HepG2 (cell line): ENCODE data around the gene ZNF503. TPM values are rescaled to one million over a fixed set of nuclear protein-coding genes. Genes with fewer than 3 reads are reported as not detected.

Experiments used
- BRD4 ChIP-seq: sonication (generic); formaldehyde crosslinking; IDR thresholded peaks from 2 replicates; pipeline ENCODE4 v1.4.0; 2020; ENCODE audit warnings: missing genetic modification reagents
- CREM ChIP-seq, 2 experiments: sonication (generic) in 1 of 2; formaldehyde crosslinking in 1 of 2; IDR thresholded peaks; 2 replicates each; pipeline versions ENCODE4 v1.4.0 to v1.6.1; 2016 to 2020; ENCODE audit warnings: antibody characterized with exemption in 1 of 2, mild to moderate bottlenecking in 1 of 2, missing genetic modification reagents in 1 of 2
- E2F5 ChIP-seq: sonication (generic); formaldehyde crosslinking; conservative IDR thresholded peaks from 2 replicates; pipeline ENCODE4 v1.4.0; 2020; ENCODE audit warnings: missing genetic modification reagents
- ETV5 ChIP-seq: IDR thresholded peaks from 2 replicates; pipeline ENCODE4 v1.6.1; 2018; ENCODE audit warnings: missing biosample characterization, missing genetic modification reagents, inconsistent platforms, borderline replicate concordance
- KLF9 ChIP-seq: IDR thresholded peaks from 2 replicates; pipeline ENCODE4 v1.6.1; 2016; ENCODE audit warnings: low read depth
- NFKBIZ ChIP-seq: IDR thresholded peaks from 2 replicates; pipeline ENCODE4 v1.6.1; 2018; ENCODE audit warnings: missing genetic modification reagents, missing compliant biosample characterization
- PAF1 ChIP-seq: IDR thresholded peaks from 2 replicates; pipeline ENCODE4 v1.6.1; 2016; ENCODE audit warnings: missing genetic modification reagents, missing compliant biosample characterization
- RBM22 ChIP-seq: fragments of 200-400 bp; formaldehyde crosslinking; optimal IDR thresholded peaks from 2 replicates; pipeline ENCODE3; 2017; ENCODE audit warnings: mild to moderate bottlenecking, low read length, moderate library complexity
- REPIN1 ChIP-seq: sonication (generic); formaldehyde crosslinking; IDR thresholded peaks from 2 replicates; pipeline ENCODE4 v1.8.0; 2022; ENCODE audit warnings: missing genetic modification reagents, low read depth, mild to moderate bottlenecking, borderline replicate concordance
- RFX5 ChIP-seq: IDR thresholded peaks from 2 replicates; pipeline ENCODE4 v1.6.1; 2011; ENCODE audit warnings: low read depth, low read length, improper control_type of control experiment
- TCF7L2 ChIP-seq: IDR thresholded peaks from 2 replicates; pipeline ENCODE4 v1.6.1; 2011; ENCODE audit warnings: mild to moderate bottlenecking, low read depth, low read length, moderate library complexity
- TRIM22 ChIP-seq: fragments of 450-650 bp; IDR thresholded peaks from 2 replicates; pipeline ENCODE4 v1.6.1; 2017
- ZBTB7A ChIP-seq: sonication (generic); formaldehyde crosslinking; IDR thresholded peaks from 2 replicates; pipeline ENCODE4 v1.8.0; 2022; ENCODE audit warnings: mild to moderate bottlenecking, missing genetic modification reagents
- ZFX ChIP-seq: sonication (generic); formaldehyde crosslinking; IDR thresholded peaks from 2 replicates; pipeline ENCODE4 v1.4.0; 2020; ENCODE audit warnings: mild to moderate bottlenecking, low read depth, missing genetic modification reagents, moderate library complexity
- ZNF468 ChIP-seq: sonication (generic); formaldehyde crosslinking; IDR thresholded peaks from 2 replicates; pipeline ENCODE4 v1.8.0; 2022; ENCODE audit warnings: mild to moderate bottlenecking, moderate library complexity, missing genetic modification reagents
- ZNF746 ChIP-seq: sonication (generic); formaldehyde crosslinking; IDR thresholded peaks from 2 replicates; pipeline ENCODE4 v1.8.0; 2022; ENCODE audit warnings: mild to moderate bottlenecking, missing genetic modification reagents
- polyA plus RNA-seq, 8 experiments: library from polyadenylated mRNA; depleted of rRNA in 3 of 8; stranded (reverse) in 7 of 8; unstranded in 1 of 8; fragments of >200 nt; fragmentation: Illumina TruSeq in 4 of 8; extraction: Trizol in 4 of 8; gene quantifications; 2 replicates each; pipeline versions ENCODE4 v1.2.1 to v1.2.3, GENCODE V29; 2011 to 2016; ENCODE audit warnings: low read depth in 4 of 8, missing spikeins in 1 of 8, mixed read lengths in 1 of 8; ENCODE audit not compliant: insufficient read depth in 1 of 8
- total RNA-seq, 5 experiments: library from RNA; depleted of rRNA; stranded (reverse); fragments of >200 nt; fragmentation: Illumina TruSeq; extraction: Trizol; gene quantifications; 2 replicates each; pipeline ENCODE4 v1.2.3, GENCODE V29; 2016; ENCODE audit warnings: low read depth in 1 of 5
- TF ChIP-seq, protein P1 (sequence below): sonication (generic); formaldehyde crosslinking; IDR thresholded peaks from 2 replicates; pipeline ENCODE4 v1.4.0; 2020; ENCODE audit warnings: missing genetic modification reagents
- TF ChIP-seq, protein P2 (sequence below): sonication (generic); formaldehyde crosslinking; IDR thresholded peaks from 2 replicates; pipeline ENCODE4 v1.9.0; 2021; ENCODE audit warnings: missing genetic modification reagents, mild to moderate bottlenecking, borderline replicate concordance
- TF ChIP-seq, protein P3 (sequence below): IDR thresholded peaks from 2 replicates; pipeline ENCODE4 v1.6.1; 2016; ENCODE audit warnings: control low read depth
- TF ChIP-seq, protein P4 (sequence below): IDR thresholded peaks from 2 replicates; pipeline ENCODE4 v1.6.1; 2016; ENCODE audit warnings: mild to moderate bottlenecking

Gene ZNF503
- total and polyA plus RNA-seq, 2 of the 13 experiments (the other 11 are each of a cell fraction or from before 2014, with no cell fraction given), result 2.7 to 8.3 TPM

GRCh38 chr10:75398692-75399460 lies 2.7 kb downstream of the ZNF503 start (continued):
- peak; percentile 90 for TF ChIP-seq RBM22
- TF ChIP-seq ZNF746, result no peak
- TF ChIP-seq CREM (IDR thresholded peaks at IDR 0.05), result no peak
- TF ChIP-seq CREM (CRISPR knock-in tag; IDR thresholded peaks at IDR 0.05), result no peak
- TF ChIP-seq, protein P1, sequence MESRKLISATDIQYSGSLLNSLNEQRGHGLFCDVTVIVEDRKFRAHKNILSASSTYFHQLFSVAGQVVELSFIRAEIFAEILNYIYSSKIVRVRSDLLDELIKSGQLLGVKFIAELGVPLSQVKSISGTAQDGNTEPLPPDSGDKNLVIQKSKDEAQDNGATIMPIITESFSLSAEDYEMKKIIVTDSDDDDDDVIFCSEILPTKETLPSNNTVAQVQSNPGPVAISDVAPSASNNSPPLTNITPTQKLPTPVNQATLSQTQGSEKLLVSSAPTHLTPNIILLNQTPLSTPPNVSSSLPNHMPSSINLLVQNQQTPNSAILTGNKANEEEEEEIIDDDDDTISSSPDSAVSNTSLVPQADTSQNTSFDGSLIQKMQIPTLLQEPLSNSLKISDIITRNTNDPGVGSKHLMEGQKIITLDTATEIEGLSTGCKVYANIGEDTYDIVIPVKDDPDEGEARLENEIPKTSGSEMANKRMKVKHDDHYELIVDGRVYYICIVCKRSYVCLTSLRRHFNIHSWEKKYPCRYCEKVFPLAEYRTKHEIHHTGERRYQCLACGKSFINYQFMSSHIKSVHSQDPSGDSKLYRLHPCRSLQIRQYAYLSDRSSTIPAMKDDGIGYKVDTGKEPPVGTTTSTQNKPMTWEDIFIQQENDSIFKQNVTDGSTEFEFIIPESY (CRISPR knock-in tag), result peak; percentile 91
- TF ChIP-seq, protein P2, sequence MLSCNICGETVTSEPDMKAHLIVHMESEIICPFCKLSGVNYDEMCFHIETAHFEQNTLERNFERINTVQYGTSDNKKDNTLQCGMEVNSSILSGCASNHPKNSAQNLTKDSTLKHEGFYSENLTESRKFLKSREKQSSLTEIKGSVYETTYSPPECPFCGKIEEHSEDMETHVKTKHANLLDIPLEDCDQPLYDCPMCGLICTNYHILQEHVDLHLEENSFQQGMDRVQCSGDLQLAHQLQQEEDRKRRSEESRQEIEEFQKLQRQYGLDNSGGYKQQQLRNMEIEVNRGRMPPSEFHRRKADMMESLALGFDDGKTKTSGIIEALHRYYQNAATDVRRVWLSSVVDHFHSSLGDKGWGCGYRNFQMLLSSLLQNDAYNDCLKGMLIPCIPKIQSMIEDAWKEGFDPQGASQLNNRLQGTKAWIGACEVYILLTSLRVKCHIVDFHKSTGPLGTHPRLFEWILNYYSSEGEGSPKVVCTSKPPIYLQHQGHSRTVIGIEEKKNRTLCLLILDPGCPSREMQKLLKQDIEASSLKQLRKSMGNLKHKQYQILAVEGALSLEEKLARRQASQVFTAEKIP (CRISPR knock-in tag), result no peak
- TF ChIP-seq ZNF468 (CRISPR knock-in tag), result 0 out of 2 replicates have a peak, but pooled peaks have one; percentile 37
- TF ChIP-seq, protein P3, sequence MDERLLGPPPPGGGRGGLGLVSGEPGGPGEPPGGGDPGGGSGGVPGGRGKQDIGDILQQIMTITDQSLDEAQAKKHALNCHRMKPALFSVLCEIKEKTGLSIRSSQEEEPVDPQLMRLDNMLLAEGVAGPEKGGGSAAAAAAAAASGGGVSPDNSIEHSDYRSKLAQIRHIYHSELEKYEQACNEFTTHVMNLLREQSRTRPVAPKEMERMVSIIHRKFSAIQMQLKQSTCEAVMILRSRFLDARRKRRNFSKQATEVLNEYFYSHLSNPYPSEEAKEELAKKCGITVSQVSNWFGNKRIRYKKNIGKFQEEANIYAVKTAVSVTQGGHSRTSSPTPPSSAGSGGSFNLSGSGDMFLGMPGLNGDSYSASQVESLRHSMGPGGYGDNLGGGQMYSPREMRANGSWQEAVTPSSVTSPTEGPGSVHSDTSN (CRISPR knock-in tag), result no peak
- TF ChIP-seq KLF9 (CRISPR knock-in tag), result no peak
- 0 out of 2 replicates have a peak, but pooled peaks have one; percentile 16 for TF ChIP-seq PAF1
- no peak for TF ChIP-seq TRIM22
- TF ChIP-seq REPIN1 (CRISPR knock-in tag), result no peak
- TF ChIP-seq NFKBIZ (CRISPR knock-in tag), result no peak
- no peak for TF ChIP-seq TCF7L2
- TF ChIP-seq, protein P4, sequence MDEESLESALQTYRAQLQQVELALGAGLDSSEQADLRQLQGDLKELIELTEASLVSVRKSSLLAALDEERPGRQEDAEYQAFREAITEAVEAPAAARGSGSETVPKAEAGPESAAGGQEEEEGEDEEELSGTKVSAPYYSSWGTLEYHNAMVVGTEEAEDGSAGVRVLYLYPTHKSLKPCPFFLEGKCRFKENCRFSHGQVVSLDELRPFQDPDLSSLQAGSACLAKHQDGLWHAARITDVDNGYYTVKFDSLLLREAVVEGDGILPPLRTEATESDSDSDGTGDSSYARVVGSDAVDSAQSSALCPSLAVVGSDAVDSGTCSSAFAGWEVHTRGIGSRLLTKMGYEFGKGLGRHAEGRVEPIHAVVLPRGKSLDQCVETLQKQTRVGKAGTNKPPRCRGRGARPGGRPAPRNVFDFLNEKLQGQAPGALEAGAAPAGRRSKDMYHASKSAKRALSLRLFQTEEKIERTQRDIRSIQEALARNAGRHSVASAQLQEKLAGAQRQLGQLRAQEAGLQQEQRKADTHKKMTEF (CRISPR knock-in tag), result no peak
- no peak for TF ChIP-seq ETV5 (CRISPR knock-in tag)
- no peak for TF ChIP-seq ZBTB7A (CRISPR knock-in tag)
- no peak for TF ChIP-seq BRD4 (CRISPR knock-in tag)
- TF ChIP-seq E2F5 (CRISPR knock-in tag), result no peak
- TF ChIP-seq RFX5, result no peak
- no peak; the same call in 1 of the 2 replicates for TF ChIP-seq ZFX
